ENCODE measurements around the gene RHOJ.

GRCh38 chr14:63318835-63319234 lies 114.6 kb downstream of the RHOJ start, which contains the start of gene GPHB5:
- TF ChIP-seq CTCF (IDR thresholded peaks at IDR 0.05) (no peak), POLR2A (IDR thresholded peaks at IDR 0.05) (no peak)
